HepG2 (cell line): ENCODE data around the gene KHDC1. TPM values are rescaled to one million over a fixed set of nuclear protein-coding genes. Genes with fewer than 3 reads are reported as not detected.

Experiments used
- ATAC-seq: fragments of 200-7000 bp; cut with Tn5 transposase; 3 replicates; pipeline ENCODE4 v1.9.1; 2020; ENCODE audit warnings: mild to moderate bottlenecking, moderate library complexity
- BruUV-seq: library from RNA; stranded (reverse); fragments of 400-500 nt; replicated peaks from 2 replicates; lab custom pipeline; 2021; lab: Mats Ljungman, UMichigan
- CTCF ChIA-PET: fragments of 300-600 bp; formaldehyde crosslinking; extraction: SDS; loops from one replicate; lab custom pipeline; 2021; ENCODE audit warnings: low total read pairs, inconsistent platforms, low intra/inter-chr PET ratio; lab: Yijun Ruan, JAX
- POLR2A ChIA-PET: fragments of 350-600 bp; sonication (Branson Sonifier 250); formaldehyde crosslinking; loops from one replicate; lab custom pipeline; 2020; ENCODE audit warnings: antibody characterized with exemption, inconsistent platforms; lab: Yijun Ruan, JAX
- DNase-seq: peaks from one replicate; pipeline ENCODE4 v3.0.0-alpha.2; 2015; ENCODE audit warnings: low spot score
- FAIRE-seq: peaks from 3 replicates; lab custom pipeline; 2011; peaks lifted over from hg19 to GRCh38; lab: Jason Lieb, UNC
- H2AFZ ChIP-seq: one replicate; pipeline ENCODE4 v1.6.1; 2011; ENCODE audit warnings: low read length, inconsistent platforms
- H3K27ac ChIP-seq: fragments of 300-600 bp; 3 replicates; pipeline ENCODE4 v1.8.0; 2011; ENCODE audit warnings: mixed run types, mild to moderate bottlenecking, mixed read lengths, low read length, inconsistent platforms; ENCODE audit not compliant: insufficient read depth; ENCODE audit errors: extremely low read length
- H3K27me3 ChIP-seq, 2 experiments: fragments of 200-600 bp in 1 of 2; 2 replicates in 1 of 2; 3 replicates in 1 of 2; pipeline versions ENCODE4 v1.6.0 to v1.8.0; 2011; ENCODE audit warnings: low read length in 2 of 2, mild to moderate bottlenecking in 2 of 2, moderate library complexity in 2 of 2, inconsistent platforms in 1 of 2; ENCODE audit not compliant: insufficient read depth in 2 of 2, control insufficient read depth in 1 of 2
- H3K36me3 ChIP-seq, 2 experiments: fragments of 200-600 bp in 1 of 2; replicated peaks in 1 of 2; 2 replicates in 1 of 2; 3 replicates in 1 of 2; pipeline versions ENCODE4 v1.5.1 to v1.8.0; 2011; ENCODE audit warnings: low read length in 2 of 2, inconsistent platforms in 1 of 2; ENCODE audit not compliant: insufficient read depth in 2 of 2, control insufficient read depth in 1 of 2
- H3K4me1 ChIP-seq: 2 replicates; pipeline ENCODE4 v1.5.1; 2012; ENCODE audit warnings: low read length, inconsistent platforms; ENCODE audit not compliant: insufficient read depth
- H3K4me2 ChIP-seq: 2 replicates; pipeline ENCODE4 v1.6.0; 2011; ENCODE audit warnings: low read depth, low read length, inconsistent platforms
- H3K4me3 ChIP-seq, 3 experiments: fragments of 200-600 bp in 1 of 3; sonication (generic), shearing (Covaris generic) in 1 of 3; replicated peaks in 1 of 3; 2 replicates each; pipeline ENCODE4 v1.5.1; 2011 to 2016; ENCODE audit warnings: low read length in 3 of 3, inconsistent platforms in 2 of 3, low read depth in 2 of 3, mild to moderate bottlenecking in 2 of 3, control low read depth in 1 of 3, mixed read lengths in 1 of 3; ENCODE audit not compliant: insufficient read depth in 1 of 3
- H3K79me2 ChIP-seq: one replicate; pipeline ENCODE4 v1.6.1; 2011; ENCODE audit warnings: low read length, inconsistent platforms; ENCODE audit not compliant: insufficient read depth
- H3K9ac ChIP-seq: 2 replicates; pipeline ENCODE4 v1.6.0; 2011; ENCODE audit warnings: mild to moderate bottlenecking, low read depth, low read length, inconsistent platforms; ENCODE audit not compliant: insufficient read depth
- H3K9me3 ChIP-seq: 2 replicates; pipeline ENCODE4 v1.5.1; 2012; ENCODE audit warnings: mild to moderate bottlenecking, low read length
- H4K20me1 ChIP-seq: 2 replicates; pipeline ENCODE4 v1.6.0; 2011; ENCODE audit warnings: inconsistent platforms, mild to moderate bottlenecking, low read length, moderate library complexity; ENCODE audit not compliant: insufficient read depth
- ELF1 ChIP-seq: sonication (generic); formaldehyde crosslinking; IDR thresholded peaks from 2 replicates; pipeline ENCODE4 v1.4.0; 2020; ENCODE audit warnings: missing genetic modification reagents
- HDAC1 ChIP-seq: sonication (generic); formaldehyde crosslinking; IDR thresholded peaks from 2 replicates; pipeline ENCODE4 v1.5.1; 2020; ENCODE audit warnings: mild to moderate bottlenecking, missing genetic modification reagents
- MIER2 ChIP-seq: IDR thresholded peaks from 2 replicates; pipeline ENCODE4 v1.6.1; 2016; ENCODE audit warnings: missing biosample characterization, missing genetic modification reagents
- RFXANK ChIP-seq: IDR thresholded peaks from 2 replicates; pipeline ENCODE4 v1.6.1; 2016
- SNAI1 ChIP-seq: sonication (generic); formaldehyde crosslinking; IDR thresholded peaks from 2 replicates; pipeline ENCODE4 v1.5.0; 2020; ENCODE audit warnings: mild to moderate bottlenecking, missing genetic modification reagents, borderline replicate concordance
- SRF ChIP-seq: IDR thresholded peaks from 2 replicates; pipeline ENCODE4 v1.6.1; 2011; ENCODE audit warnings: mild to moderate bottlenecking, low read depth, low read length, moderate library complexity
- ZNF143 ChIP-seq: sonication (generic); formaldehyde crosslinking; IDR thresholded peaks from 2 replicates; pipeline ENCODE4 v1.4.0; 2020; ENCODE audit warnings: missing genetic modification reagents
- ZNF230 ChIP-seq: sonication (generic); formaldehyde crosslinking; IDR thresholded peaks from 2 replicates; pipeline ENCODE4 v1.4.0; 2020; ENCODE audit warnings: mild to moderate bottlenecking, missing genetic modification reagents
- ZNF792 ChIP-seq: IDR thresholded peaks from 2 replicates; pipeline ENCODE4 v1.6.1; 2016
- WGBS: methylation state at CpG from one replicate; pipeline ENCODE4 v1.1.6; 2017; ENCODE audit warnings: low lambda C conversion rate; 5-methylcytosine and 5-hydroxymethylcytosine counted together
- in situ Hi-C: cut with HindIII; loops from 2 replicates; pipeline ENCODE4 v1.10.0; 2017; ENCODE audit warnings: low pct_unique_long_range_greater_than_20kb; ENCODE audit not compliant: extremely low pct_ligation_motif_present
- intact Hi-C: fragments of 100-400 bp; cut with micrococcal nuclease; formaldehyde crosslinking; loops from one replicate; pipeline ENCODE4 v1.10.0; 2022; ENCODE audit not compliant: unreplicated experiment
- polyA plus RNA-seq, 8 experiments: library from polyadenylated mRNA; depleted of rRNA in 3 of 8; stranded (reverse) in 7 of 8; unstranded in 1 of 8; fragments of >200 nt; fragmentation: Illumina TruSeq in 4 of 8; extraction: Trizol in 4 of 8; gene quantifications; 2 replicates each; pipeline versions ENCODE4 v1.2.1 to v1.2.3, GENCODE V29; 2011 to 2016; ENCODE audit warnings: low read depth in 4 of 8, missing spikeins in 1 of 8, mixed read lengths in 1 of 8; ENCODE audit not compliant: insufficient read depth in 1 of 8
- total RNA-seq, 5 experiments: library from RNA; depleted of rRNA; stranded (reverse); fragments of >200 nt; fragmentation: Illumina TruSeq; extraction: Trizol; gene quantifications; 2 replicates each; pipeline ENCODE4 v1.2.3, GENCODE V29; 2016; ENCODE audit warnings: low read depth in 1 of 5
- TF ChIP-seq, protein P1 (sequence below), 2 experiments: sonication (generic) in 1 of 2; formaldehyde crosslinking in 1 of 2; IDR thresholded peaks; 2 replicates each; pipeline versions ENCODE4 v1.5.1 to v1.6.1; 2011 to 2020; ENCODE audit warnings: borderline replicate concordance in 1 of 2, low read depth in 1 of 2, low read length in 1 of 2, mild to moderate bottlenecking in 1 of 2, missing genetic modification reagents in 1 of 2, moderate library complexity in 1 of 2
- TF ChIP-seq, protein P2 (sequence below): sonication (generic); formaldehyde crosslinking; IDR thresholded peaks from 2 replicates; pipeline ENCODE4 v1.9.0; 2021; ENCODE audit warnings: missing genetic modification reagents, borderline replicate concordance
- TF ChIP-seq, protein P3 (sequence below): sonication (generic); formaldehyde crosslinking; IDR thresholded peaks from 2 replicates; pipeline ENCODE4 v1.4.0; 2020; ENCODE audit warnings: missing genetic modification reagents, mild to moderate bottlenecking, borderline replicate concordance
- TF ChIP-seq, protein P4 (sequence below): sonication (generic); formaldehyde crosslinking; IDR thresholded peaks from 2 replicates; pipeline ENCODE4 v1.9.0; 2021; ENCODE audit warnings: missing genetic modification reagents, borderline replicate concordance
- TF ChIP-seq, protein P5 (sequence below): sonication (generic); formaldehyde crosslinking; IDR thresholded peaks from 2 replicates; pipeline ENCODE4 v1.4.0; 2020; ENCODE audit warnings: missing genetic modification reagents

The KHDC1 gene
- total and polyA plus RNA-seq, 2 of the 13 experiments (the other 11 are each of a cell fraction or from before 2014, with no cell fraction given) = not detected

DNA sequence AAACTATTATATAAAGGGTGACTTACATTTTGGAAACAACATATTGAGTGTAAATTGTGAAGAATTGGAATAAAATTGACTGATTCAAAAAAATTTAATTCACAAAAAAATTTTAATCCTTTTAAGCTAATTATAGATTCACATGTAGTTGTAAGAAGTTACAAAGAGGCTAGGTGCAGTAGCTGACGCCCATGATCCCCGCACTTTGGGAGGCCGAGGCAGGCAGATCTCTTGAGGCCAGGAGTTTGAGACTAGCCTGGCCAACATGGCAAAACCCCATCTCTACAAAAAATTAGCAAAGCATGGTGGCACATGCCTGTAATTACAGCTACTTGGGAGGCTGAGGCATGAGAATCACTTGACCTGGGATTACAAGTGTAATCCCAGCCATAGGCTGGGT lies 30.3 kb upstream of the KHDC1 start:
- Histone ChIP-seq H4K20me1 (no peaks in the 10 kb centered on the region), H3K27me3 (peaks cover 0 to 1% of the 10 kb centered on the region in 2 experiments; a peak in 1 of 5 replicates), H3K79me2 (no peaks in the 10 kb centered on the region), H3K4me1 (no peaks in the 10 kb centered on the region), H3K9me3 (no peaks in the 10 kb centered on the region), H3K4me3 (no peak overlapping the region), H3K9ac (no peak overlapping the region), H3K4me2 (no peak overlapping the region), H2AFZ (no peak overlapping the region), H3K36me3 (no peaks in the 10 kb centered on the region), H3K27ac (no peak overlapping the region)
- FAIRE-seq = no peak
- BruUV-seq = no TSS peak
- 0% methylated on average over 3 of the region's 3 CpGs for WGBS
- ChIA-PET POLR2A (no interaction called here), CTCF (no interaction called here)
- no peak for ATAC-seq
- intact Hi-C loops = no loop called here
- DNase-seq = no peak
- TF ChIP-seq, protein P1, sequence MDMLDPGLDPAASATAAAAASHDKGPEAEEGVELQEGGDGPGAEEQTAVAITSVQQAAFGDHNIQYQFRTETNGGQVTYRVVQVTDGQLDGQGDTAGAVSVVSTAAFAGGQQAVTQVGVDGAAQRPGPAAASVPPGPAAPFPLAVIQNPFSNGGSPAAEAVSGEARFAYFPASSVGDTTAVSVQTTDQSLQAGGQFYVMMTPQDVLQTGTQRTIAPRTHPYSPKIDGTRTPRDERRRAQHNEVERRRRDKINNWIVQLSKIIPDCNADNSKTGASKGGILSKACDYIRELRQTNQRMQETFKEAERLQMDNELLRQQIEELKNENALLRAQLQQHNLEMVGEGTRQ (IDR thresholded peaks at IDR 0.05; ENCODE audit: low read depth, low read length) = no peak
- TF ChIP-seq, protein P1 (CRISPR knock-in tag; IDR thresholded peaks at IDR 0.05; ENCODE audit: borderline replicate concordance) = no peak
- TF ChIP-seq RFXANK (CRISPR knock-in tag) (no peak), ZNF230 (no peak), ZNF792 (no peak), ELF1 (CRISPR knock-in tag) (no peak), MIER2 (no peak), HDAC1 (CRISPR knock-in tag) (no peak), SNAI1 (CRISPR knock-in tag) (no peak), SRF (no peak), ZNF143 (CRISPR knock-in tag) (no peak)
- TF ChIP-seq, protein P2, sequence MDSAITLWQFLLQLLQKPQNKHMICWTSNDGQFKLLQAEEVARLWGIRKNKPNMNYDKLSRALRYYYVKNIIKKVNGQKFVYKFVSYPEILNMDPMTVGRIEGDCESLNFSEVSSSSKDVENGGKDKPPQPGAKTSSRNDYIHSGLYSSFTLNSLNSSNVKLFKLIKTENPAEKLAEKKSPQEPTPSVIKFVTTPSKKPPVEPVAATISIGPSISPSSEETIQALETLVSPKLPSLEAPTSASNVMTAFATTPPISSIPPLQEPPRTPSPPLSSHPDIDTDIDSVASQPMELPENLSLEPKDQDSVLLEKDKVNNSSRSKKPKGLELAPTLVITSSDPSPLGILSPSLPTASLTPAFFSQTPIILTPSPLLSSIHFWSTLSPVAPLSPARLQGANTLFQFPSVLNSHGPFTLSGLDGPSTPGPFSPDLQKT (CRISPR knock-in tag) = no peak
- TF ChIP-seq, protein P3, sequence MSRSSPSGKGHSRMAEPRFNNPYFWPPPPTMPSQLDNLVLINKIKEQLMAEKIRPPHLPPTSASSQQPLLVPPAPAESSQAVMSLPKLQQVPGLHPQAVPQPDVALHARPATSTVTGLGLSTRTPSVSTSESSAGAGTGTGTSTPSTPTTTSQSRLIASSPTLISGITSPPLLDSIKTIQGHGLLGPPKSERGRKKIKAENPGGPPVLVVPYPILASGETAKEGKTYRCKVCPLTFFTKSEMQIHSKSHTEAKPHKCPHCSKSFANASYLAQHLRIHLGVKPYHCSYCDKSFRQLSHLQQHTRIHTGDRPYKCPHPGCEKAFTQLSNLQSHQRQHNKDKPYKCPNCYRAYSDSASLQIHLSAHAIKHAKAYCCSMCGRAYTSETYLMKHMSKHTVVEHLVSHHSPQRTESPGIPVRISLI (CRISPR knock-in tag) = no peak
- TF ChIP-seq, protein P4, sequence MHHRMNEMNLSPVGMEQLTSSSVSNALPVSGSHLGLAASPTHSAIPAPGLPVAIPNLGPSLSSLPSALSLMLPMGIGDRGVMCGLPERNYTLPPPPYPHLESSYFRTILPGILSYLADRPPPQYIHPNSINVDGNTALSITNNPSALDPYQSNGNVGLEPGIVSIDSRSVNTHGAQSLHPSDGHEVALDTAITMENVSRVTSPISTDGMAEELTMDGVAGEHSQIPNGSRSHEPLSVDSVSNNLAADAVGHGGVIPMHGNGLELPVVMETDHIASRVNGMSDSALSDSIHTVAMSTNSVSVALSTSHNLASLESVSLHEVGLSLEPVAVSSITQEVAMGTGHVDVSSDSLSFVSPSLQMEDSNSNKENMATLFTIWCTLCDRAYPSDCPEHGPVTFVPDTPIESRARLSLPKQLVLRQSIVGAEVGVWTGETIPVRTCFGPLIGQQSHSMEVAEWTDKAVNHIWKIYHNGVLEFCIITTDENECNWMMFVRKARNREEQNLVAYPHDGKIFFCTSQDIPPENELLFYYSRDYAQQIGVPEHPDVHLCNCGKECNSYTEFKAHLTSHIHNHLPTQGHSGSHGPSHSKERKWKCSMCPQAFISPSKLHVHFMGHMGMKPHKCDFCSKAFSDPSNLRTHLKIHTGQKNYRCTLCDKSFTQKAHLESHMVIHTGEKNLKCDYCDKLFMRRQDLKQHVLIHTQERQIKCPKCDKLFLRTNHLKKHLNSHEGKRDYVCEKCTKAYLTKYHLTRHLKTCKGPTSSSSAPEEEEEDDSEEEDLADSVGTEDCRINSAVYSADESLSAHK = no peak
- TF ChIP-seq, protein P5, sequence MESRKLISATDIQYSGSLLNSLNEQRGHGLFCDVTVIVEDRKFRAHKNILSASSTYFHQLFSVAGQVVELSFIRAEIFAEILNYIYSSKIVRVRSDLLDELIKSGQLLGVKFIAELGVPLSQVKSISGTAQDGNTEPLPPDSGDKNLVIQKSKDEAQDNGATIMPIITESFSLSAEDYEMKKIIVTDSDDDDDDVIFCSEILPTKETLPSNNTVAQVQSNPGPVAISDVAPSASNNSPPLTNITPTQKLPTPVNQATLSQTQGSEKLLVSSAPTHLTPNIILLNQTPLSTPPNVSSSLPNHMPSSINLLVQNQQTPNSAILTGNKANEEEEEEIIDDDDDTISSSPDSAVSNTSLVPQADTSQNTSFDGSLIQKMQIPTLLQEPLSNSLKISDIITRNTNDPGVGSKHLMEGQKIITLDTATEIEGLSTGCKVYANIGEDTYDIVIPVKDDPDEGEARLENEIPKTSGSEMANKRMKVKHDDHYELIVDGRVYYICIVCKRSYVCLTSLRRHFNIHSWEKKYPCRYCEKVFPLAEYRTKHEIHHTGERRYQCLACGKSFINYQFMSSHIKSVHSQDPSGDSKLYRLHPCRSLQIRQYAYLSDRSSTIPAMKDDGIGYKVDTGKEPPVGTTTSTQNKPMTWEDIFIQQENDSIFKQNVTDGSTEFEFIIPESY (CRISPR knock-in tag) = no peak
- in situ Hi-C loops = no loop called here
